DMS79 treated with DMSO at 0.1 percent for 48 hours (cell line): ENCODE results near the gene KCP.

Experiments
- DNase-seq: peaks from one replicate; lab custom pipeline; 2025; lab: John Stamatoyannopoulos, UW

The KCP gene

DNA sequence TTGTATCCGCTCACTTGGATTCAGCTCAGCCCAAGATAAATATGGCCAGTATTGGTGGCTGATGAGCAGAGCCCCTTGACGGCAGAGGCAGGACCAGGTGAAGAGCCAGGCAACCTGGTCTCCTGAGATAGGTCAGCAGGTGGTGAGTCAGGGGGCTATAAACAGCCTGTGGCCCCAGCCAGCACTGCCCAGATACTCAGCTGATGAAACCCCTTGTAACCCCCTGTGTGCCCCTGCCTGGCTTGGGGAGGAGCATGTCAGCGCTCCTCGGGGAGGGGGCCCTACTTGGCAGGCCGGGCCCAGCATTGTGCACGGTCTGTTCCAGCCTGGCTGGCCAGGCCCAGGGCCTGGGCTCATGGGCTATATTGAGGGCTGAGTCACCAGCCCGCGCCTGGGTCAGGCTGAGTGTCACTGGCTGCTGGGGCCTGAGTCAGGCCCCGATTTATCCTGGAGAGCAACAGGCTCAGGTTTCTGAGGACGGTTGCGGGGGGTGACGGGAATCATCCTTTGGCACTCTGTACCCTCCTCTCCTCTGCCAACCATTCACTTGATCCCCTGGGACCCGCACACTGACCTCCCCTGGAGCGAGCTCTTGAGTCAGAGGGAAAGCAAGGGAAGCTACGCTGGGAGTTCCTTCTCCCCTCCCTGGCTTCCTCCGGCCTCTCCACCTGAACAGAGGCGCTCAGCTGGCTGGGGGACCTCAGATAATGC, 83.1 kb downstream of the KCP start:
- no peak for DNase-seq

DNA sequence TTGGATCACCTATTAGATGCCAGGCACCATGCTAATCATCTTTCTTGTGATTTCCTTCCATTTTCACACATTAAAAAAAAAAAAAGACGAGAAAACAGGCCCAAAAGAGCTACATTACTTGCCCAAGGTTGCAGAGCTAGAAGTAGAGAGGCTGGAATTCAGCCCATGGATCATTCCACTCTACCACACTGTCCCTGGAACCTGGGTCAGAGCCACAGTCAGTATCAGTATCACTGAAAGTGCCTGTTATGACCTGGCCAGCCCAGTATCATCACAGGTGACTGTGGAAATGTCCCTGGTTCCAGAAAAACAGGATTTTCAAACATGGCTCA, 83.6 kb downstream of the KCP start:
- no peak for DNase-seq
